ENCODE measurements around the gene SNCAIP.
"Not testable (repeated sequence)": the region's sequence is repeated elsewhere in the genome, so short reads cannot be mapped to it uniquely, and the experiment has no call there.

The SNCAIP gene

GRCh38 chr5:122315521-122315920, 3.5 kb downstream of the SNCAIP start:
- DNase-seq = no peak

GRCh38 chr5:122316656-122317055, 4.6 kb downstream of the SNCAIP start:
- peak; percentile 17 for DNase-seq

GRCh38 chr5:122319897-122320296, 7.9 kb downstream of the SNCAIP start:
- DNase-seq = no peak

GRCh38 chr5:122321921-122322320, 9.9 kb downstream of the SNCAIP start:
- no peak for DNase-seq

GRCh38 chr5:122322801-122323548, 10.9 kb downstream of the SNCAIP start:
- DNase-seq = no peak

GRCh38 chr5:122323738-122324137, 11.7 kb downstream of the SNCAIP start:
- no peak for DNase-seq

- DNase-seq = no peak
Measured at GRCh38 chr5:122327110-122327509, 15.1 kb downstream of the SNCAIP start.

GRCh38 chr5:122330881-122331280, 18.8 kb downstream of the SNCAIP start:
- DNase-seq = no peak

GRCh38 chr5:122332599-122333555, 20.8 kb downstream of the SNCAIP start:
- DNase-seq = no peak

GRCh38 chr5:122333564-122333963, 21.5 kb downstream of the SNCAIP start:
- no peak for DNase-seq

- DNase-seq = no peak
Measured at GRCh38 chr5:122339591-122339990, 27.6 kb downstream of the SNCAIP start.

GRCh38 chr5:122341087-122341486, 29.1 kb downstream of the SNCAIP start:
- no peak for DNase-seq

GRCh38 chr5:122342256-122342655, 30.2 kb downstream of the SNCAIP start:
- DNase-seq = no peak

- no peak for DNase-seq
Measured at GRCh38 chr5:122346897-122347581, 35.0 kb downstream of the SNCAIP start.

- DNase-seq = no peak
Measured at GRCh38 chr5:122350496-122350895, 38.5 kb downstream of the SNCAIP start.

- no peak for DNase-seq
Measured at GRCh38 chr5:122351416-122352157, 39.5 kb downstream of the SNCAIP start.

GRCh38 chr5:122352331-122352730, 40.3 kb downstream of the SNCAIP start:
- no peak for DNase-seq

- DNase-seq = not testable (repeated sequence)
Measured at GRCh38 chr5:122353361-122353760, 41.3 kb downstream of the SNCAIP start.

- DNase-seq = no peak
Measured at GRCh38 chr5:122354293-122354692, 42.3 kb downstream of the SNCAIP start.

GRCh38 chr5:122355324-122355723, 43.3 kb downstream of the SNCAIP start:
- DNase-seq = no peak

GRCh38 chr5:122356855-122357254, 44.8 kb downstream of the SNCAIP start:
- DNase-seq = no peak

GRCh38 chr5:122358372-122358979, 46.4 kb downstream of the SNCAIP start:
- DNase-seq = no peak
